ENCODE data around the gene ASTN1. TPM values are rescaled to one million over a fixed set of nuclear protein-coding genes. Genes with fewer than 3 reads are reported as not detected.

Gene ASTN1
- total and polyA plus RNA-seq, 11 donors: 0.15 to 3.6 (median 0.44) TPM

DNA sequence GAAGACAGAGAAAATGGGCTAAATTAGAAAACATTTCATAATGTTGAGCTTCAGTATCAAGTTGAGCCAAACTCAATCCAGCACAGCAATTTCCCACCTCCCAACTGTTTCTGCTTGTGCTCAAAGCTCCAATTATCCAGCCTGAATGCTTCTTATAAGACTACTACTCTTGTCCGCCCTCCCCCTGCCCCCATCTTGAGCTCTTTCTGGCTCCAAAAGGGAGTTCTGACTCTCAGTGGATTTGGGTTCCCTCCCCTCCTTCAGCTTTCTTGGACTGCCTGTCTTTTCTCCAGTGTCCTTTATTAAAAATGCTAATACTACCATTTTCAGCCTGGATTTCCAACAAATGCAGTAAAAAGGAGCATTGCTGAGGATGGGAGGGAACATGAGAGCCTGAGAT is 174.8 kb downstream of the ASTN1 start:
- Histone ChIP-seq H3K27ac (peak overlapping the region in 3 of 12 donors; percentile 5 to 15 (median 14)), H3K9me3 (no peaks in the 10 kb centered on the region), H3K36me3 (no peaks in the 10 kb centered on the region), H3K4me1 (peaks cover 0 to 5% (median 0%) of the 10 kb centered on the region in 12 donors), H3K27me3 (no peaks in the 10 kb centered on the region), H3K4me3 (no peak overlapping the region)
- 63 to 83% (median 67%) methylated on average over 1 of the region's 1 CpG for WGBS, 4 donors
- intact Hi-C loops (cut with DNase I): no loop called here
- ATAC-seq: no peak
- no peak for TF ChIP-seq POLR2A (IDR thresholded peaks at IDR 0.05)
- TF ChIP-seq, protein P1, sequence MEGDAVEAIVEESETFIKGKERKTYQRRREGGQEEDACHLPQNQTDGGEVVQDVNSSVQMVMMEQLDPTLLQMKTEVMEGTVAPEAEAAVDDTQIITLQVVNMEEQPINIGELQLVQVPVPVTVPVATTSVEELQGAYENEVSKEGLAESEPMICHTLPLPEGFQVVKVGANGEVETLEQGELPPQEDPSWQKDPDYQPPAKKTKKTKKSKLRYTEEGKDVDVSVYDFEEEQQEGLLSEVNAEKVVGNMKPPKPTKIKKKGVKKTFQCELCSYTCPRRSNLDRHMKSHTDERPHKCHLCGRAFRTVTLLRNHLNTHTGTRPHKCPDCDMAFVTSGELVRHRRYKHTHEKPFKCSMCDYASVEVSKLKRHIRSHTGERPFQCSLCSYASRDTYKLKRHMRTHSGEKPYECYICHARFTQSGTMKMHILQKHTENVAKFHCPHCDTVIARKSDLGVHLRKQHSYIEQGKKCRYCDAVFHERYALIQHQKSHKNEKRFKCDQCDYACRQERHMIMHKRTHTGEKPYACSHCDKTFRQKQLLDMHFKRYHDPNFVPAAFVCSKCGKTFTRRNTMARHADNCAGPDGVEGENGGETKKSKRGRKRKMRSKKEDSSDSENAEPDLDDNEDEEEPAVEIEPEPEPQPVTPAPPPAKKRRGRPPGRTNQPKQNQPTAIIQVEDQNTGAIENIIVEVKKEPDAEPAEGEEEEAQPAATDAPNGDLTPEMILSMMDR (IDR thresholded peaks at IDR 0.05): no peak
- DNase-seq: peak in 1 of 5 donors; percentile 33

DNA sequence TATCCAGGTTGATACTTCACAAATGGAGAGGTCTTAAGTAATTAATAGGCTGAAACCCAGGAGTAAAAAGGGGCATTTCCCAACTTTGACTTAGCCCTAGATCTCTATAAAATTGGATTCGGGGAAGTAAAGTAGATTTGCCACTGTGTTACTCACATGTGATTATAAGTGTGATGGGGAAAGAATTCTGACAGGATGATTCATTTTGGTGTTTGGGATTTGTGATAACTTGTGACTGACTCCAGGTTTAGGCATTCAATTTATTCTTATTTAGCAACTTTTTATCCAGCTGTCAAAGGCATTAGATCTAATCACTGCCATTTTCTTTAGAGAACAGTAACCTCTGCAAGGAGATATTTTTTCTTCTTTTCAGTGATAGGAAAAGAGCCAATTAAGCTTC is 175.5 kb downstream of the ASTN1 start:
- TF ChIP-seq, protein P1 (IDR thresholded peaks at IDR 0.05): no peak
- TF ChIP-seq POLR2A (IDR thresholded peaks at IDR 0.05): no peak
- peak in 1 of 4 donors; percentile 54 for ATAC-seq
- no peaks in the 10 kb centered on the region for H3K9me3 ChIP-seq

DNA sequence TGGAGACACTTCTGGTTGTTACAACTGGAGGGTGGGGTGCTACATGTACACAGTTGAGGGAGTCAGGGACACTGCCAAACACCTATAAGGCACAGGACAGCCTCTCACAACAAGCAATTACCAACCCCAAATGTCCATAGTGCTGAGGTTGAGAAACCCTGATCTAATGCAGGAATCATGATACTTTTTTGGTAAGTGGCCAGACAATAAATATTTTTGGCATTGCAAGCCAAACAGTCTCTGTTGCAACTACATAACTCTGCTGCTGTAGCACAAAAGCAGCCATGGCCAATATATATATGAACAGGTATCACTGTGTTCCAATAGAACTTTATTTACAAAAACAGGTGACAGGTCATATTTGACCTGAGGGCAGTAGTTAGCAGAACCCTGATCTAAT is 177.5 kb downstream of the ASTN1 start:
- DNase-seq: no peak
- Histone ChIP-seq H3K4me1 (peaks cover 0 to 5% (median 0%) of the 10 kb centered on the region in 12 donors), H3K27ac (no peak overlapping the region), H3K27me3 (no peaks in the 10 kb centered on the region), H3K9me3 (no peaks in the 10 kb centered on the region), H3K4me3 (no peak overlapping the region), H3K36me3 (no peaks in the 10 kb centered on the region)
- TF ChIP-seq, protein P1 (IDR thresholded peaks at IDR 0.05): no peak
- no peak for TF ChIP-seq POLR2A (IDR thresholded peaks at IDR 0.05)
- intact Hi-C loops (cut with DNase I): no loop called here
- no peak for ATAC-seq

More for the DNA sequence above, 175.5 kb downstream of the ASTN1 start:
- peak overlapping the region in 2 of 12 donors; percentile 14 to 15 for H3K27ac ChIP-seq
- intact Hi-C loops (cut with DNase I): no loop called here
- no peak overlapping the region for H3K4me3 ChIP-seq
- WGBS, 4 donors: 56 to 79% (median 72%) methylated on average over 1 of the region's 1 CpG
- no peaks in the 10 kb centered on the region for H3K27me3 ChIP-seq
- peaks cover 0 to 5% (median 0%) of the 10 kb centered on the region in 12 donors for H3K4me1 ChIP-seq
- no peak for DNase-seq
- H3K36me3 ChIP-seq: no peaks in the 10 kb centered on the region

DNA sequence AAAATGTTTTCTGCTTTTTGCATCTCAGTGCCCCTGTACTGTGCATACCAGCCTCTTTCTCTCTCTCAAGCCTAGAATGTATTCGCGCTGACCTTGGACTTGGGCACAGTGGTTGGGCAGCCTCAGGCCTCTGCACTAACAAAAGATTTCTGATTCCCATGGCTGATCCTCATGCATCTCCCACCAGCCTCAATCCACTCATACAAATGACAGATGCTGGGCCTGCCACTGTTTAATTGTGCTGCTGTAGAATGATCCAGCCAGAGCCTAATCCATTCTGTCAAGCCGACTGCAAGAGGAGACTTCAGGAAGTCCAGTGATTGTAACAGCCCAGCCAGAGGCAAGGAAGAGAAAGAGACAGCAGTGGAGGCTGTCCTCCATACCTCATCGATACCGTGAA is 180.8 kb downstream of the ASTN1 start:
- TF ChIP-seq POLR2A (IDR thresholded peaks at IDR 0.05): no peak
- TF ChIP-seq, protein P1 (IDR thresholded peaks at IDR 0.05): no peak
- no peak for DNase-seq
- no peaks in the 10 kb centered on the region for H3K9me3 ChIP-seq
- H3K36me3 ChIP-seq: no peaks in the 10 kb centered on the region
- 80 to 87% (median 83%) methylated on average over 5 of the region's 5 CpGs for WGBS, 4 donors
- H3K4me1 ChIP-seq: no peaks in the 10 kb centered on the region
- no peaks in the 10 kb centered on the region for H3K27me3 ChIP-seq
- H3K27ac ChIP-seq: no peak overlapping the region
- H3K4me3 ChIP-seq: no peak overlapping the region
- intact Hi-C loops (cut with DNase I): no loop called here
- ATAC-seq: no peak

Measured in heart left ventricle (tissue), 16 donors.